ENCODE data around the gene ETV5. TPM values are rescaled to one million over a fixed set of nuclear protein-coding genes. Genes with fewer than 3 reads are reported as not detected.

The ETV5 gene
- total and polyA plus RNA-seq, 2 donors (not counting 1 experiment from before 2014, with no cell fraction given) = 0.12 to 0.74 TPM

DNA sequence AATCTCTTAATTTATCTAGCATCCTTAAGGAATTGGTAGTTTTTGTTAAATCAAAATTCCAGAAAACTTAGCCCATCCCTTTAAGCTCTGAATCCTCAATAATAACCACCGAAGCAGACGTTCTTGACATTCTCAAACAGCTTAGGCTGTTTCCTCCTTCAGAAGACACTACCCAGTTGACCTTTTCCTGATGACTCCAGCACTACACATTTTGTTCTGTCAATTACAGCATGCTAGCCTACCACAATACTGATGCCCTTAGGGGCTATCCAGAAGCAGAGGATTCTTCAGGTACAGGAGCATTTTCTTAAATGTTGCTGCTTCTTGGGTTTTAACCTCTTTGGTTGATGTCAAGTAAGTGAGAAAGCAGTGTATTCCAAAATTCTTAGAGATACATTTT, 33.4 kb downstream of the ETV5 start:
- Mint-ChIP-seq H3K9me3 (ENCODE audit: insufficient read depth) (peaks cover 2% of the 10 kb centered on the region), H3K4me1 (no peaks in the 10 kb centered on the region), H3K27ac (no peak overlapping the region), H3K4me3 (no peak overlapping the region), H3K27me3 (no peaks in the 10 kb centered on the region)
- Histone ChIP-seq H3K4me2 (replicated peaks; ENCODE audit: low read depth, low read length, poor library complexity, severe bottlenecking) (no peak overlapping the region), H3K4me3 (ENCODE audit: control extremely low read depth in 1 of 5, extremely low read depth in 1 of 5, insufficient read depth in 1 of 5, low read depth in 2 of 5, low read length in 4 of 5) (no peak overlapping the region), H4K20me1 (ENCODE audit: control insufficient read depth, insufficient read depth, low read length, poor library complexity, severe bottlenecking) (no peaks in the 10 kb centered on the region), H3K79me2 (ENCODE audit: control insufficient read depth, insufficient read depth, low read length) (no peaks in the 10 kb centered on the region), H3K4me1 (ENCODE audit: control insufficient read depth in 2 of 2, insufficient read depth in 2 of 2, low read length in 2 of 2) (no peaks in the 10 kb centered on the region), H3K27ac (ENCODE audit: low read length in 2 of 2) (no peak overlapping the region), H3K9ac (ENCODE audit: low read length) (no peak overlapping the region), H3K36me3 (replicated peaks in 1 of 2; ENCODE audit: control extremely low read depth in 1 of 2, control insufficient read depth in 1 of 2, extremely low read depth in 1 of 2, insufficient read depth in 2 of 2, low read length in 1 of 2) (no peaks in the 10 kb centered on the region), H3K9me3 (ENCODE audit: control extremely low read depth in 1 of 3, control insufficient read depth in 2 of 3, insufficient read depth in 1 of 3, low read length in 2 of 3) (peaks cover 0 to 3% (median 3%) of the 10 kb centered on the region in 3 donors), H3K27me3 (replicated peaks in 1 of 4; ENCODE audit: control extremely low read depth in 1 of 4, control insufficient read depth in 3 of 4, insufficient read depth in 4 of 4, low read length in 3 of 4) (no peaks in the 10 kb centered on the region), H2AFZ (ENCODE audit: insufficient read depth, low read depth, low read length, poor library complexity, severe bottlenecking) (no peak overlapping the region)
- ATAC-seq (ENCODE audit: low read depth) (no peak), DNase-seq (no peak)
- intact Hi-C loops (cut with micrococcal nuclease) = no loop called here
- CTCF ChIA-PET = no interaction called here
- TF ChIP-seq EZH2 (IDR thresholded peaks at IDR 0.05; ENCODE audit: borderline replicate concordance, insufficient read depth, low read depth, low read length, poor library complexity, severe bottlenecking) = no peak
- TF ChIP-seq, protein P1, sequence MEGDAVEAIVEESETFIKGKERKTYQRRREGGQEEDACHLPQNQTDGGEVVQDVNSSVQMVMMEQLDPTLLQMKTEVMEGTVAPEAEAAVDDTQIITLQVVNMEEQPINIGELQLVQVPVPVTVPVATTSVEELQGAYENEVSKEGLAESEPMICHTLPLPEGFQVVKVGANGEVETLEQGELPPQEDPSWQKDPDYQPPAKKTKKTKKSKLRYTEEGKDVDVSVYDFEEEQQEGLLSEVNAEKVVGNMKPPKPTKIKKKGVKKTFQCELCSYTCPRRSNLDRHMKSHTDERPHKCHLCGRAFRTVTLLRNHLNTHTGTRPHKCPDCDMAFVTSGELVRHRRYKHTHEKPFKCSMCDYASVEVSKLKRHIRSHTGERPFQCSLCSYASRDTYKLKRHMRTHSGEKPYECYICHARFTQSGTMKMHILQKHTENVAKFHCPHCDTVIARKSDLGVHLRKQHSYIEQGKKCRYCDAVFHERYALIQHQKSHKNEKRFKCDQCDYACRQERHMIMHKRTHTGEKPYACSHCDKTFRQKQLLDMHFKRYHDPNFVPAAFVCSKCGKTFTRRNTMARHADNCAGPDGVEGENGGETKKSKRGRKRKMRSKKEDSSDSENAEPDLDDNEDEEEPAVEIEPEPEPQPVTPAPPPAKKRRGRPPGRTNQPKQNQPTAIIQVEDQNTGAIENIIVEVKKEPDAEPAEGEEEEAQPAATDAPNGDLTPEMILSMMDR (IDR thresholded peaks at IDR 0.05) = no peak
- POLR2A ChIA-PET = interaction anchor here (0.6 kb wide), 1 partner anchor 116 kb away, joined by 3 read pairs; no protein-coding TSS in a partner anchor
- 100% methylated on average over 2 of the region's 2 CpGs for WGBS (ENCODE audit: insufficient coverage)

DNA sequence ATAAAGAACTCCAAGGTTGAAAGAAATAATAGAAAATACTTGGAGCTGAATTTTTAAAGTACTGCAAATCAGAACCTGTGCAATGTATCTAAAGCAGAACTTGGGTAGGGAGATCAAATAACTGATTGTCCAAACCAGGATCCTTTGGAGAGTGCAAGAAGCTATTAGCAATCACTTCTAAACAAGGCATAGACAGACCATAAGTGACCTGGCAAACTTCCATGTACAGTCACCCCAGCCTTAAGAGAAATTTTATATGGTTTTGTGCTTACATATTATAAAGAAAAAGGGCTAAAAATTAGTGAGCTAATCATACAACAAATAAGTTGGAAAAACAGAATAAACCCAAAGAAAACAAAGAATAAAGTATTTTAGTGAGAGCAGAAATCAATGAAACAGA, 35.2 kb downstream of the ETV5 start:
- Mint-ChIP-seq H3K4me1 (no peaks in the 10 kb centered on the region), H3K4me3 (no peak overlapping the region), H3K27me3 (no peaks in the 10 kb centered on the region), H3K9me3 (ENCODE audit: insufficient read depth) (peaks cover 2% of the 10 kb centered on the region), H3K27ac (no peak overlapping the region)
- ChIA-PET CTCF (interaction anchor here (0.6 kb wide), 1 partner anchor 466 kb away, joined by 3 read pairs; no protein-coding TSS in a partner anchor), POLR2A (no interaction called here)
- no peak overlapping the region for H3K27ac ChIP-seq (ENCODE audit: low read length in 2 of 2)
- intact Hi-C loops (cut with micrococcal nuclease) = no loop called here
- no peak overlapping the region for H3K4me3 ChIP-seq (ENCODE audit: control extremely low read depth in 1 of 5, extremely low read depth in 1 of 5, insufficient read depth in 1 of 5, low read depth in 2 of 5, low read length in 4 of 5)
- no peaks in the 10 kb centered on the region for H3K27me3 ChIP-seq (replicated peaks in 1 of 4; ENCODE audit: control extremely low read depth in 1 of 4, control insufficient read depth in 3 of 4, insufficient read depth in 4 of 4, low read length in 3 of 4)
- H3K36me3 ChIP-seq (replicated peaks in 1 of 2; ENCODE audit: control extremely low read depth in 1 of 2, control insufficient read depth in 1 of 2, extremely low read depth in 1 of 2, insufficient read depth in 2 of 2, low read length in 1 of 2) = no peaks in the 10 kb centered on the region
- peaks cover 0 to 3% (median 3%) of the 10 kb centered on the region in 3 donors for H3K9me3 ChIP-seq (ENCODE audit: control extremely low read depth in 1 of 3, control insufficient read depth in 2 of 3, insufficient read depth in 1 of 3, low read length in 2 of 3)
- no peaks in the 10 kb centered on the region for H3K4me1 ChIP-seq (ENCODE audit: control insufficient read depth in 2 of 2, insufficient read depth in 2 of 2, low read length in 2 of 2)
- no peak overlapping the region for H3K9ac ChIP-seq (ENCODE audit: low read length)
- TF ChIP-seq, protein P1 (IDR thresholded peaks at IDR 0.05) = no peak
- TF ChIP-seq EZH2 (IDR thresholded peaks at IDR 0.05; ENCODE audit: borderline replicate concordance, insufficient read depth, low read depth, low read length, poor library complexity, severe bottlenecking) = no peak
- no peaks in the 10 kb centered on the region for H3K79me2 ChIP-seq (ENCODE audit: control insufficient read depth, insufficient read depth, low read length)
- no peak overlapping the region for H3K4me2 ChIP-seq (replicated peaks; ENCODE audit: low read depth, low read length, poor library complexity, severe bottlenecking)
- no peaks in the 10 kb centered on the region for H4K20me1 ChIP-seq (ENCODE audit: control insufficient read depth, insufficient read depth, low read length, poor library complexity, severe bottlenecking)
- no peak for ATAC-seq (ENCODE audit: low read depth)
- no peak overlapping the region for H2AFZ ChIP-seq (ENCODE audit: insufficient read depth, low read depth, low read length, poor library complexity, severe bottlenecking)
- DNase-seq = no peak
